NCI-H345 treated with DMSO at 0.1 percent for 48 hours (cell line): ENCODE results near the gene MGST2.

Experiments
- DNase-seq: peaks from one replicate; lab custom pipeline; 2025; ENCODE audit not compliant: unreplicated experiment; lab: John Stamatoyannopoulos, UW

The MGST2 gene

GRCh38 chr4:139643042-139643895 is 22.4 kb upstream of the MGST2 start:
- DNase-seq: no peak

- no peak for DNase-seq
These were observed 20.2 kb upstream of the MGST2 start for GRCh38 chr4:139645458-139645857.

- no peak for DNase-seq
These were observed 18.4 kb upstream of the MGST2 start for GRCh38 chr4:139647184-139647583.

GRCh38 chr4:139647952-139648351 is 17.7 kb upstream of the MGST2 start:
- DNase-seq: no peak

GRCh38 chr4:139651282-139652194 is 14.1 kb upstream of the MGST2 start:
- peak; percentile 58 for DNase-seq

GRCh38 chr4:139654516-139654915 is 11.1 kb upstream of the MGST2 start:
- DNase-seq: no peak

- DNase-seq: no peak
These were observed 10.5 kb upstream of the MGST2 start for GRCh38 chr4:139655116-139655515.

- DNase-seq: peak; percentile 78
These were observed 8.8 kb upstream of the MGST2 start for GRCh38 chr4:139656614-139657486.

GRCh38 chr4:139658185-139658584 is 7.4 kb upstream of the MGST2 start:
- DNase-seq: no peak

GRCh38 chr4:139658586-139659382 is 6.8 kb upstream of the MGST2 start:
- DNase-seq: no peak

GRCh38 chr4:139659735-139660424 is 5.7 kb upstream of the MGST2 start:
- DNase-seq: no peak

GRCh38 chr4:139660568-139661043 is 5.0 kb upstream of the MGST2 start:
- DNase-seq: no peak

- no peak for DNase-seq
These were observed 2.0 kb upstream of the MGST2 start for GRCh38 chr4:139663561-139664138.

GRCh38 chr4:139664442-139664841 is 1.2 kb upstream of the MGST2 start:
- DNase-seq: no peak

GRCh38 chr4:139665079-139665689 is 435 bp upstream of the MGST2 start:
- no peak for DNase-seq

GRCh38 chr4:139666735-139667281 is 1.2 kb downstream of the MGST2 start:
- peak; percentile 11 for DNase-seq

- DNase-seq: no peak
These were observed 2.4 kb downstream of the MGST2 start for GRCh38 chr4:139668036-139668435.

GRCh38 chr4:139668658-139669201 is 3.1 kb downstream of the MGST2 start:
- no peak for DNase-seq
